A549 (cell line): ENCODE data around the gene CKMT2. TPM values are rescaled to one million over a fixed set of nuclear protein-coding genes. Genes with fewer than 3 reads are reported as not detected.

Source experiments
- ATAC-seq, 2 experiments: fragments of 200-7000 bp in 1 of 2; fragments of >200 bp in 1 of 2; cut with Nextera tagmentation in 1 of 2; cut with Tn5 transposase in 1 of 2; 3 replicates each; pipeline versions ENCODE4 v1.8.0 to v1.9.1; 2018 to 2020; ENCODE audit warnings: mild to moderate bottlenecking in 1 of 2, moderate library complexity in 1 of 2
- CTCF ChIA-PET: fragments of 300-600 bp; sonication (Branson Sonifier 250); formaldehyde crosslinking; extraction: SDS; loops from one replicate; lab custom pipeline; 2021; ENCODE audit warnings: antibody characterized with exemption, inconsistent platforms; lab: Yijun Ruan, JAX
- POLR2A ChIA-PET: fragments of 350-600 bp; formaldehyde crosslinking; extraction: SDS; loops from one replicate; lab custom pipeline; 2021; ENCODE audit warnings: antibody characterized with exemption, inconsistent platforms; lab: Yijun Ruan, JAX
- DNase-seq, 2 experiments: peaks; one replicate each; pipeline versions ENCODE4 v3.0.0 to v3.0.0-alpha.2; 2011 to 2016; ENCODE audit warnings: low read depth in 1 of 2, low spot score in 1 of 2
- FAIRE-seq: peaks from 2 replicates; lab custom pipeline; 2011; peaks lifted over from hg19 to GRCh38; lab: Jason Lieb, UNC
- H3K27ac ChIP-seq, 2 experiments: fragments of >200 bp; sonication (Bioruptor Twin); formaldehyde crosslinking; 3 replicates each; pipeline ENCODE4 v1.5.1; 2016 to 2017
- H3K4me1 ChIP-seq: fragments of >200 bp; sonication (Bioruptor Twin); formaldehyde crosslinking; 3 replicates; pipeline ENCODE4 v1.6.1; 2016
- H3K4me2 ChIP-seq: fragments of >200 bp; sonication (Bioruptor Twin); formaldehyde crosslinking; 3 replicates; pipeline ENCODE4 v1.6.1; 2016
- H3K4me3 ChIP-seq: fragments of >200 bp; sonication (Bioruptor Twin); formaldehyde crosslinking; 3 replicates; pipeline ENCODE4 v1.5.1; 2016
- H3K9me3 ChIP-seq: fragments of >200 bp; sonication (Bioruptor Twin); formaldehyde crosslinking; 3 replicates; pipeline ENCODE4 v1.6.1; 2016
- ATOH8 ChIP-seq: fragments of 250-450 bp; sonication (Bioruptor Pico); IDR thresholded peaks from 2 replicates; pipeline ENCODE4 v1.5.0; 2020; ENCODE audit warnings: low read depth, mild to moderate bottlenecking, moderate library complexity
- CHD4 ChIP-seq: fragments of 200-600 bp; sonication (generic); IDR thresholded peaks from 2 replicates; pipeline ENCODE4 v1.6.1; 2016; ENCODE audit warnings: antibody characterized with exemption, mild to moderate bottlenecking, borderline replicate concordance
- E2F6 ChIP-seq: IDR thresholded peaks from 2 replicates; pipeline ENCODE4 v1.6.1; 2012; ENCODE audit warnings: low read depth, borderline replicate concordance
- EHMT2 ChIP-seq: fragments of 200-600 bp; sonication (generic); IDR thresholded peaks from 2 replicates; pipeline ENCODE4 v1.6.1; 2016; ENCODE audit warnings: antibody characterized with exemption, low read depth, mild to moderate bottlenecking, moderate library complexity
- ELK1 ChIP-seq: fragments of 150-350 bp; IDR thresholded peaks from 2 replicates; pipeline ENCODE4 v1.6.1; 2014; ENCODE audit warnings: low read depth, mild to moderate bottlenecking, low read length
- EP300 ChIP-seq, 2 experiments: fragments of >200 bp; sonication (Bioruptor Twin); formaldehyde crosslinking; IDR thresholded peaks; 2 replicates in 1 of 2; 3 replicates in 1 of 2; pipeline ENCODE4 v1.6.1; 2016 to 2017
- ESRRA ChIP-seq: fragments of 150-350 bp; IDR thresholded peaks from 2 replicates; pipeline ENCODE4 v1.6.1; 2014; ENCODE audit warnings: mild to moderate bottlenecking, low read length, borderline replicate concordance
- FOXS1 ChIP-seq: fragments of 250-450 bp; sonication (Bioruptor Pico); IDR thresholded peaks from 2 replicates; pipeline ENCODE4 v1.5.0; 2020; ENCODE audit warnings: mild to moderate bottlenecking, moderate library complexity
- HES2 ChIP-seq: fragments of >200 bp; sonication (Bioruptor Twin); formaldehyde crosslinking; IDR thresholded peaks from 2 replicates; pipeline ENCODE4 v1.6.1; 2016
- HEYL ChIP-seq: fragments of 250-450 bp; sonication (Bioruptor Pico); IDR thresholded peaks from 2 replicates; pipeline ENCODE4 v1.8.0; 2021; ENCODE audit warnings: mild to moderate bottlenecking, moderate library complexity
- HOXB5 ChIP-seq: fragments of 250-450 bp; sonication (Bioruptor Pico); IDR thresholded peaks from 2 replicates; pipeline ENCODE4 v1.5.0; 2020; ENCODE audit warnings: mild to moderate bottlenecking, moderate library complexity
- JUNB ChIP-seq: fragments of >200 bp; sonication (Bioruptor Twin); formaldehyde crosslinking; IDR thresholded peaks from 2 replicates; pipeline ENCODE4 v1.6.1; 2016
- MAFK ChIP-seq: fragments of 450-650 bp; IDR thresholded peaks from 2 replicates; pipeline ENCODE4 v1.6.1; 2014; ENCODE audit not compliant: partially characterized antibody
- MAX ChIP-seq: IDR thresholded peaks from 2 replicates; pipeline ENCODE4 v1.6.1; 2012
- MAZ ChIP-seq: fragments of 150-350 bp; IDR thresholded peaks from 2 replicates; pipeline ENCODE4 v1.6.1; 2014; ENCODE audit warnings: antibody characterized with exemption, low read depth, low read length, borderline replicate concordance
- MYC ChIP-seq: IDR thresholded peaks from 2 replicates; pipeline ENCODE4 v1.6.1; 2012; ENCODE audit warnings: mild to moderate bottlenecking, inconsistent platforms, low read length, improper control_type of control experiment, borderline replicate concordance
- PBX3 ChIP-seq: IDR thresholded peaks from 2 replicates; pipeline ENCODE4 v1.6.1; 2012
- PHF8 ChIP-seq: fragments of 200-600 bp; sonication (generic); IDR thresholded peaks from 2 replicates; pipeline ENCODE4 v1.6.1; 2016; ENCODE audit warnings: low read depth, mild to moderate bottlenecking, antibody characterized with exemption, moderate library complexity, borderline replicate concordance
- POLR2A ChIP-seq: IDR thresholded peaks from 2 replicates; pipeline ENCODE4 v1.6.1; 2012; ENCODE audit warnings: mild to moderate bottlenecking, low read length
- RCOR1 ChIP-seq: fragments of 150-350 bp; IDR thresholded peaks from 2 replicates; pipeline ENCODE4 v1.6.1; 2014; ENCODE audit warnings: antibody characterized with exemption, low read length, low read depth
- SREBF2 ChIP-seq: fragments of 450-650 bp; IDR thresholded peaks from 2 replicates; pipeline ENCODE4 v1.6.1; 2014; ENCODE audit warnings: mild to moderate bottlenecking, moderate library complexity
- TP53 ChIP-seq: fragments of 250-450 bp; sonication (Bioruptor Pico); IDR thresholded peaks from 2 replicates; pipeline ENCODE4 v1.5.0; 2021; ENCODE audit warnings: mild to moderate bottlenecking, moderate library complexity
- USF2 ChIP-seq: fragments of 450-650 bp; IDR thresholded peaks from 2 replicates; pipeline ENCODE4 v1.6.1; 2014; ENCODE audit warnings: antibody characterized with exemption
- ZC3H11A ChIP-seq: fragments of 450-650 bp; IDR thresholded peaks from 2 replicates; pipeline ENCODE4 v1.6.1; 2014; ENCODE audit warnings: antibody characterized with exemption, mild to moderate bottlenecking
- ZFP36 ChIP-seq: fragments of 450-650 bp; IDR thresholded peaks from 2 replicates; pipeline ENCODE4 v1.6.1; 2014; ENCODE audit warnings: borderline replicate concordance; ENCODE audit not compliant: partially characterized antibody
- WGBS: methylation state at CpG from one replicate; pipeline ENCODE4 v1.1.6; 2017; ENCODE audit errors: missing lambda C conversion rate; 5-methylcytosine and 5-hydroxymethylcytosine counted together
- polyA plus RNA-seq, 4 experiments: library from polyadenylated mRNA; depleted of rRNA in 3 of 4; stranded (reverse); fragments of >200 nt; fragmentation: RNase III in 1 of 4; extraction: RNeasy Plus Mini Kit Qiagen cat#74134 plus additional on column Dnase treatment in 1 of 4; gene quantifications; 2 replicates in 3 of 4; 3 replicates in 1 of 4; pipeline ENCODE4 v1.2.3, GENCODE V29; 2011 to 2017

CKMT2 gene
- polyA plus RNA-seq, 2 of the 4 experiments (the other 2 are of a cell fraction) = not detected

- no peak for TF ChIP-seq ZFP36
- no peak for TF ChIP-seq JUNB
- no peak for TF ChIP-seq CHD4
- TF ChIP-seq MAFK = no peak
- TF ChIP-seq FOXS1 (CRISPR knock-in tag) = no peak
- TF ChIP-seq MAX = no peak
- TF ChIP-seq RCOR1 = no peak
- no peak for TF ChIP-seq EP300 (IDR thresholded peaks at IDR 0.05)
- no peak for TF ChIP-seq HOXB5 (CRISPR knock-in tag)
- DNase-seq (no peak), FAIRE-seq (no peak), ATAC-seq (no peak)
- H3K27ac ChIP-seq = no peak overlapping the region
- no peaks in the 10 kb centered on the region for H3K4me1 ChIP-seq
- WGBS = 87% methylated on average over 12 of the region's 12 CpGs
- ChIA-PET POLR2A (no interaction called here), CTCF (interaction anchor here (0.6 to 1.4 kb wide), 3 partner anchors 8 to 967 kb away, joined by 3 to 4 read pairs (median 4); no protein-coding TSS in a partner anchor)
- no peak overlapping the region for H3K4me3 ChIP-seq
- H3K4me2 ChIP-seq = no peak overlapping the region
- H3K9me3 ChIP-seq = no peaks in the 10 kb centered on the region
Measured at GRCh38 chr5:81232464-81233079, 550 bp upstream of the CKMT2 start.

GRCh38 chr5:81234299-81234698 is 1.2 kb downstream of the CKMT2 start:
- H3K4me3 ChIP-seq = no peak overlapping the region
- no peak overlapping the region for H3K27ac ChIP-seq
- DNase-seq = no peak
- no peaks in the 10 kb centered on the region for H3K9me3 ChIP-seq
- H3K4me1 ChIP-seq = no peaks in the 10 kb centered on the region
- ChIA-PET CTCF (no interaction called here), POLR2A (no interaction called here)
- TF ChIP-seq MYC (no peak), POLR2A (no peak), USF2 (no peak), MAZ (no peak), TP53 (CRISPR knock-in tag) (no peak), FOXS1 (CRISPR knock-in tag) (no peak), ATOH8 (no peak), ZC3H11A (no peak), E2F6 (no peak), PBX3 (no peak)
- no peak for ATAC-seq
- WGBS = 89% methylated on average over 7 of the region's 7 CpGs
- FAIRE-seq = no peak
- no peak overlapping the region for H3K4me2 ChIP-seq

GRCh38 chr5:81234801-81235200 is 1.7 kb downstream of the CKMT2 start:
- ATAC-seq (no peak), DNase-seq (no peak), FAIRE-seq (no peak)
- Histone ChIP-seq H3K4me1 (no peaks in the 10 kb centered on the region), H3K4me3 (no peak overlapping the region), H3K27ac (no peak overlapping the region), H3K4me2 (no peak overlapping the region), H3K9me3 (no peaks in the 10 kb centered on the region)
- POLR2A ChIA-PET = no interaction called here
- 95% methylated on average over 1 of the region's 3 CpGs for WGBS
- CTCF ChIA-PET = no interaction called here
- no peak for TF ChIP-seq PBX3
- TF ChIP-seq HEYL = no peak
- TF ChIP-seq E2F6 = no peak
- TF ChIP-seq USF2 = no peak
- no peak for TF ChIP-seq PHF8
- TF ChIP-seq ESRRA = no peak
- no peak for TF ChIP-seq EHMT2
- TF ChIP-seq SREBF2 = no peak
- TF ChIP-seq ATOH8 = no peak
- no peak for TF ChIP-seq HES2
- no peak for TF ChIP-seq MAFK
- no peak for TF ChIP-seq ELK1
